H9 (cell line): ENCODE results near the gene CDHR2. TPM values are rescaled to one million over a fixed set of nuclear protein-coding genes. Genes with fewer than 3 reads are reported as not detected.

ENCODE experiments used
- DNase-seq: peaks from one replicate; pipeline ENCODE4 v3.0.0-alpha.2; 2017
- H2AFZ ChIP-seq: one replicate; pipeline ENCODE4 v1.6.1; 2013; ENCODE audit warnings: mild to moderate bottlenecking, low read length, control low read depth, moderate library complexity
- H2AK5ac ChIP-seq: 2 replicates; pipeline ENCODE4 v1.6.1; 2013; ENCODE audit warnings: low read length, control low read depth, mixed read lengths; ENCODE audit not compliant: insufficient read length
- H2BK120ac ChIP-seq: one replicate; pipeline ENCODE4 v1.6.1; 2013; ENCODE audit warnings: low read depth, mild to moderate bottlenecking, low read length, control low read depth, inconsistent platforms; ENCODE audit not compliant: poor library complexity, severe bottlenecking
- H2BK12ac ChIP-seq: 2 replicates; pipeline ENCODE4 v1.6.1; 2013; ENCODE audit warnings: low read length, control low read depth, mixed read lengths, low read depth; ENCODE audit not compliant: insufficient read length
- H2BK15ac ChIP-seq: 2 replicates; pipeline ENCODE4 v1.6.1; 2013; ENCODE audit warnings: low read depth, low read length, control low read depth
- H2BK20ac ChIP-seq: one replicate; pipeline ENCODE4 v1.6.1; 2013; ENCODE audit warnings: low read depth, mild to moderate bottlenecking, low read length, control low read depth, inconsistent platforms; ENCODE audit not compliant: poor library complexity, severe bottlenecking
- H2BK5ac ChIP-seq: 2 replicates; pipeline ENCODE4 v1.6.1; 2013; ENCODE audit warnings: low read length, control low read depth, mixed read lengths; ENCODE audit not compliant: insufficient read length
- H3K14ac ChIP-seq: 2 replicates; pipeline ENCODE4 v1.6.1; 2013; ENCODE audit warnings: low read length, control low read depth; ENCODE audit not compliant: insufficient read depth
- H3K18ac ChIP-seq: 2 replicates; pipeline ENCODE4 v1.6.1; 2013; ENCODE audit warnings: low read depth, mild to moderate bottlenecking, mixed read lengths, low read length, control low read depth; ENCODE audit not compliant: insufficient read length
- H3K23ac ChIP-seq: 2 replicates; pipeline ENCODE4 v1.6.1; 2013; ENCODE audit warnings: low read length, control low read depth, mixed read lengths, low read depth; ENCODE audit not compliant: insufficient read length
- H3K23me2 ChIP-seq: 2 replicates; pipeline ENCODE4 v1.6.1; 2013; ENCODE audit warnings: low read depth, mild to moderate bottlenecking, mixed read lengths, low read length, control low read depth; ENCODE audit not compliant: insufficient read length, poor library complexity, severe bottlenecking
- H3K27ac ChIP-seq: 2 replicates; pipeline ENCODE4 v1.5.1; 2013; ENCODE audit warnings: low read length, control low read depth, mixed read lengths, low read depth; ENCODE audit not compliant: insufficient read length
- H3K27me3 ChIP-seq: 2 replicates; pipeline ENCODE4 v1.6.1; 2013; ENCODE audit warnings: low read length, control low read depth, inconsistent platforms; ENCODE audit not compliant: insufficient read depth
- H3K4ac ChIP-seq: 2 replicates; pipeline ENCODE4 v1.6.1; 2013; ENCODE audit warnings: low read depth, mild to moderate bottlenecking, control low read depth, inconsistent platforms, low read length, moderate library complexity
- H3K4me1 ChIP-seq: 2 replicates; pipeline ENCODE4 v1.6.1; 2013; ENCODE audit warnings: low read length, control low read depth, inconsistent platforms; ENCODE audit not compliant: insufficient read depth
- H3K4me2 ChIP-seq: 2 replicates; pipeline ENCODE4 v1.6.1; 2013; ENCODE audit warnings: low read length, control low read depth, mixed read lengths; ENCODE audit not compliant: insufficient read length, insufficient read depth
- H3K56ac ChIP-seq: 2 replicates; pipeline ENCODE4 v1.6.1; 2013; ENCODE audit warnings: low read depth, mild to moderate bottlenecking, mixed read lengths, low read length, control low read depth; ENCODE audit not compliant: insufficient read length
- H3K79me1 ChIP-seq: 2 replicates; pipeline ENCODE4 v1.6.1; 2013; ENCODE audit warnings: low read depth, mild to moderate bottlenecking, moderate library complexity, low read length, control low read depth, inconsistent platforms; ENCODE audit not compliant: insufficient read depth, poor library complexity, severe bottlenecking
- H3K79me2 ChIP-seq: 2 replicates; pipeline ENCODE4 v1.6.1; 2013; ENCODE audit warnings: low read length, control low read depth, inconsistent platforms; ENCODE audit not compliant: insufficient read depth
- H3K9ac ChIP-seq: 2 replicates; pipeline ENCODE4 v1.6.1; 2013; ENCODE audit warnings: low read length, control low read depth, mixed read lengths; ENCODE audit not compliant: insufficient read length; ENCODE audit errors: extremely low read depth
- H3K9me3 ChIP-seq: one replicate; pipeline ENCODE4 v1.6.1; 2013; ENCODE audit warnings: low read depth, low read length, inconsistent platforms; ENCODE audit not compliant: control insufficient read depth
- H3T11ph ChIP-seq: one replicate; pipeline ENCODE4 v1.6.1; 2013; ENCODE audit warnings: mild to moderate bottlenecking, low read length, control low read depth, inconsistent platforms
- H4K20me1 ChIP-seq: one replicate; pipeline ENCODE4 v1.6.1; 2013; ENCODE audit not compliant: control insufficient read depth, insufficient read length, insufficient read depth
- H4K5ac ChIP-seq: 2 replicates; pipeline ENCODE4 v1.6.1; 2013; ENCODE audit warnings: low read depth, mild to moderate bottlenecking, mixed read lengths, low read length, control low read depth; ENCODE audit not compliant: insufficient read length
- H4K8ac ChIP-seq: replicated peaks from 2 replicates; pipeline ENCODE4 v1.6.1; 2013; ENCODE audit warnings: low read length, control low read depth, mixed read lengths, low read depth; ENCODE audit not compliant: insufficient read length
- H4K91ac ChIP-seq: 2 replicates; pipeline ENCODE4 v1.6.1; 2013; ENCODE audit warnings: low read depth, mild to moderate bottlenecking, moderate library complexity, mixed read lengths, low read length, control low read depth; ENCODE audit not compliant: insufficient read length
- H3K27ac Mint-ChIP-seq, 3 experiments: 2 replicates in 2 of 3; 3 replicates in 1 of 3; pipeline ENCODE4 v1.8.0; 2020 to 2021; ENCODE audit warnings: mixed read lengths in 3 of 3, mild to moderate bottlenecking in 1 of 3, moderate library complexity in 1 of 3
- H3K27me3 Mint-ChIP-seq: 2 replicates; pipeline ENCODE4 v1.8.0; 2021; ENCODE audit warnings: low read depth, mild to moderate bottlenecking, moderate library complexity, mixed read lengths
- H3K36me3 Mint-ChIP-seq, 3 experiments: 2 replicates in 2 of 3; 3 replicates in 1 of 3; pipeline ENCODE4 v1.8.0; 2020 to 2021; ENCODE audit warnings: low read depth in 3 of 3, mixed read lengths in 3 of 3; ENCODE audit not compliant: insufficient read depth in 1 of 3
- H3K4me1 Mint-ChIP-seq, 2 experiments: 2 replicates each; pipeline ENCODE4 v1.8.0; 2020; ENCODE audit warnings: mixed read lengths in 2 of 2
- H3K4me3 Mint-ChIP-seq, 2 experiments: 2 replicates in 1 of 2; 3 replicates in 1 of 2; pipeline ENCODE4 v1.8.0; 2020 to 2021; ENCODE audit warnings: mild to moderate bottlenecking in 2 of 2, mixed read lengths in 2 of 2, moderate library complexity in 1 of 2
- H3K9me3 Mint-ChIP-seq, 2 experiments: 2 replicates in 1 of 2; 3 replicates in 1 of 2; pipeline ENCODE4 v1.8.0; 2020; ENCODE audit warnings: mild to moderate bottlenecking in 2 of 2, mixed read lengths in 2 of 2, moderate library complexity in 1 of 2
- WGBS: extraction: QIAGEN DNeasy Blood & Tissue Kit; methylation state at CpG from one replicate; pipeline ENCODE4 v1.1.7; 2013; ENCODE audit warnings: missing lambda C conversion rate, low lambda C conversion rate, mixed read lengths; ENCODE audit not compliant: insufficient read length; ENCODE audit errors: extremely low coverage; 5-methylcytosine and 5-hydroxymethylcytosine counted together
- long read RNA-seq: library from polyadenylated mRNA; unstranded; transcript quantifications from one replicate; pipeline ENCODE4 v2.0.0, GENCODE V29; 2020
- total RNA-seq: library from RNA; stranded (reverse); gene quantifications from 2 replicates; pipeline ENCODE4 v1.2.1, GENCODE V29; 2021
- TF ChIP-seq, protein P1 (sequence below): fragments of 200-600 bp; sonication (generic); conservative IDR thresholded peaks from 3 replicates; pipeline ENCODE4 v1.8.0; 2021; ENCODE audit warnings: antibody characterized with exemption, mild to moderate bottlenecking

CDHR2 gene, protein sequence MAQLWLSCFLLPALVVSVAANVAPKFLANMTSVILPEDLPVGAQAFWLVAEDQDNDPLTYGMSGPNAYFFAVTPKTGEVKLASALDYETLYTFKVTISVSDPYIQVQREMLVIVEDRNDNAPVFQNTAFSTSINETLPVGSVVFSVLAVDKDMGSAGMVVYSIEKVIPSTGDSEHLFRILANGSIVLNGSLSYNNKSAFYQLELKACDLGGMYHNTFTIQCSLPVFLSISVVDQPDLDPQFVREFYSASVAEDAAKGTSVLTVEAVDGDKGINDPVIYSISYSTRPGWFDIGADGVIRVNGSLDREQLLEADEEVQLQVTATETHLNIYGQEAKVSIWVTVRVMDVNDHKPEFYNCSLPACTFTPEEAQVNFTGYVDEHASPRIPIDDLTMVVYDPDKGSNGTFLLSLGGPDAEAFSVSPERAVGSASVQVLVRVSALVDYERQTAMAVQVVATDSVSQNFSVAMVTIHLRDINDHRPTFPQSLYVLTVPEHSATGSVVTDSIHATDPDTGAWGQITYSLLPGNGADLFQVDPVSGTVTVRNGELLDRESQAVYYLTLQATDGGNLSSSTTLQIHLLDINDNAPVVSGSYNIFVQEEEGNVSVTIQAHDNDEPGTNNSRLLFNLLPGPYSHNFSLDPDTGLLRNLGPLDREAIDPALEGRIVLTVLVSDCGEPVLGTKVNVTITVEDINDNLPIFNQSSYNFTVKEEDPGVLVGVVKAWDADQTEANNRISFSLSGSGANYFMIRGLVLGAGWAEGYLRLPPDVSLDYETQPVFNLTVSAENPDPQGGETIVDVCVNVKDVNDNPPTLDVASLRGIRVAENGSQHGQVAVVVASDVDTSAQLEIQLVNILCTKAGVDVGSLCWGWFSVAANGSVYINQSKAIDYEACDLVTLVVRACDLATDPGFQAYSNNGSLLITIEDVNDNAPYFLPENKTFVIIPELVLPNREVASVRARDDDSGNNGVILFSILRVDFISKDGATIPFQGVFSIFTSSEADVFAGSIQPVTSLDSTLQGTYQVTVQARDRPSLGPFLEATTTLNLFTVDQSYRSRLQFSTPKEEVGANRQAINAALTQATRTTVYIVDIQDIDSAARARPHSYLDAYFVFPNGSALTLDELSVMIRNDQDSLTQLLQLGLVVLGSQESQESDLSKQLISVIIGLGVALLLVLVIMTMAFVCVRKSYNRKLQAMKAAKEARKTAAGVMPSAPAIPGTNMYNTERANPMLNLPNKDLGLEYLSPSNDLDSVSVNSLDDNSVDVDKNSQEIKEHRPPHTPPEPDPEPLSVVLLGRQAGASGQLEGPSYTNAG (N-terminal part only)
- total RNA-seq: 0.90 TPM in 2 replicates
- long read RNA-seq, partial matches to known transcripts: 1 of 5 reads
- long read RNA-seq, other reads (novel, unspliced or antisense): 4 of 5 reads

DNA sequence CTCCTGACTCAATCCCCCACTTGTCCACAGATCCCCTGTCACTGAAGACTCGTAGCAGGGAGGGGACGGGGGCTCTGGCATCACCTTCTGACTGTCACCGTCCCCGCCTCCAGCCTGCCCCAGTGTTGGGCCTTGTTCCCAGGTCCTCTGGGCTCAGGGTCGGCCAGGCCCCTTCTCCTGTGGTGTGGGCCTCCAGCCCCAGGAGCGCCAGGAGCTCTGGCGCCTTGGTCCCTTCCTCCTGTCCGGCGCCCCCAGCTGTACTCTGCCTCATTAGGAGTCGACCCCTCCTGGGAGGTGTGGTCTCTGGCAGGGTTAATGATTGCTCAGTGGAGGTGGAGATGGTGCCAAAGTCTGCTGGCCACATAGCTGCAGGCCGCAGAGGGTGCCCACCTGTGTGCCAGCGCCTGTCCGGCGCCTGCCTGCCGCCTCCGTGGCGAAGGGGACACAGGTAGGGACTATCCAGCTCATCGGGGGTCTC lies at the start of gene CDHR2:
TSS of gene CDHR2 (plus strand) at position 376 of the 478 bp plus-strand sequence. CDS start 16,011 bp downstream, outside the sequence.
- no peak within 1 kb of the TSS for H2BK20ac ChIP-seq
- no peak within 1 kb of the TSS for H3K27ac ChIP-seq
- no peak within 1 kb of the TSS for H3K4ac ChIP-seq
- peaks cover 0 to 2% (median 0%) of the 10 kb centered on the region in 3 experiments; a peak in 2 of 7 replicates for H3K36me3 Mint-ChIP-seq
- H3K9me3 ChIP-seq: no peaks in the 10 kb centered on the region
- H2AK5ac ChIP-seq: no peak within 1 kb of the TSS
- no peaks in the 10 kb centered on the region for H3K9me3 Mint-ChIP-seq
- WGBS: no CpG with 5 or more reads among the region's 18 CpGs
- H2BK5ac ChIP-seq: no peak within 1 kb of the TSS
- H3K27me3 Mint-ChIP-seq: peaks cover 12% of the 10 kb centered on the region
- H4K8ac ChIP-seq: no peak within 1 kb of the TSS
- no peak within 1 kb of the TSS for H4K5ac ChIP-seq
- H3K79me2 ChIP-seq: no peaks in the 10 kb centered on the region
- H4K91ac ChIP-seq: peak within 1 kb of the TSS; percentile 36
- no peaks in the 10 kb centered on the region for H3K4me1 ChIP-seq
- TF ChIP-seq, protein P1, sequence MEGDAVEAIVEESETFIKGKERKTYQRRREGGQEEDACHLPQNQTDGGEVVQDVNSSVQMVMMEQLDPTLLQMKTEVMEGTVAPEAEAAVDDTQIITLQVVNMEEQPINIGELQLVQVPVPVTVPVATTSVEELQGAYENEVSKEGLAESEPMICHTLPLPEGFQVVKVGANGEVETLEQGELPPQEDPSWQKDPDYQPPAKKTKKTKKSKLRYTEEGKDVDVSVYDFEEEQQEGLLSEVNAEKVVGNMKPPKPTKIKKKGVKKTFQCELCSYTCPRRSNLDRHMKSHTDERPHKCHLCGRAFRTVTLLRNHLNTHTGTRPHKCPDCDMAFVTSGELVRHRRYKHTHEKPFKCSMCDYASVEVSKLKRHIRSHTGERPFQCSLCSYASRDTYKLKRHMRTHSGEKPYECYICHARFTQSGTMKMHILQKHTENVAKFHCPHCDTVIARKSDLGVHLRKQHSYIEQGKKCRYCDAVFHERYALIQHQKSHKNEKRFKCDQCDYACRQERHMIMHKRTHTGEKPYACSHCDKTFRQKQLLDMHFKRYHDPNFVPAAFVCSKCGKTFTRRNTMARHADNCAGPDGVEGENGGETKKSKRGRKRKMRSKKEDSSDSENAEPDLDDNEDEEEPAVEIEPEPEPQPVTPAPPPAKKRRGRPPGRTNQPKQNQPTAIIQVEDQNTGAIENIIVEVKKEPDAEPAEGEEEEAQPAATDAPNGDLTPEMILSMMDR: no peak
- H4K20me1 ChIP-seq: no peaks in the 10 kb centered on the region
- H3K23ac ChIP-seq: no peak within 1 kb of the TSS
- H2AFZ ChIP-seq: no peak within 1 kb of the TSS
- no peak within 1 kb of the TSS for H2BK12ac ChIP-seq
- H3K18ac ChIP-seq: no peak within 1 kb of the TSS
- H3K27ac Mint-ChIP-seq: no peak within 1 kb of the TSS
- H3K4me2 ChIP-seq: no peak within 1 kb of the TSS
- no peak within 1 kb of the TSS for H3T11ph ChIP-seq
- H3K27me3 ChIP-seq: no peaks in the 10 kb centered on the region
- H3K14ac ChIP-seq: no peak within 1 kb of the TSS; the same call in 1 of the 2 replicates
- no peak within 1 kb of the TSS for H3K9ac ChIP-seq
- H2BK15ac ChIP-seq: no peak within 1 kb of the TSS
- no peak for DNase-seq
- H3K79me1 ChIP-seq: no peaks in the 10 kb centered on the region
- no peak within 1 kb of the TSS for H2BK120ac ChIP-seq
- H3K56ac ChIP-seq: no peak within 1 kb of the TSS
- H3K4me3 Mint-ChIP-seq: no peak within 1 kb of the TSS
- H3K4me1 Mint-ChIP-seq: peaks cover 20 to 26% of the 10 kb centered on the region in 2 experiments
- H3K23me2 ChIP-seq: no peaks in the 10 kb centered on the region
